ENCODE data around the gene FLG2. TPM values are rescaled to one million over a fixed set of nuclear protein-coding genes. Genes with fewer than 3 reads are reported as not detected.
A peak's percentile ranks its signal among the peaks of the same experiment; 100 is the strongest.

The FLG2 gene
- total and polyA plus RNA-seq, 8 donors, result 0.03 to 0.37 (median 0.15) TPM; not detected in 5

- DNase-seq, result no peak
- Histone ChIP-seq H3K36me3 (no peaks in the 10 kb centered on the region), H3K9me3 (peaks cover 0 to 8% (median 0%) of the 10 kb centered on the region in 4 donors), H3K27me3 (no peaks in the 10 kb centered on the region), H3K4me3 (no peak overlapping the region), H3K27ac (no peak overlapping the region), H3K4me1 (no peaks in the 10 kb centered on the region)
- 54 to 65% (median 57%) methylated on average over 3 of the region's 3 CpGs for WGBS, 5 donors
- intact Hi-C loops (cut with DNase I; ENCODE audit: low total_unique reads), result no loop called here
- TF ChIP-seq POLR2AphosphoS5 (IDR thresholded peaks at IDR 0.05), result no peak
- TF ChIP-seq POLR2A (IDR thresholded peaks at IDR 0.05), result no peak
- TF ChIP-seq, protein P1, sequence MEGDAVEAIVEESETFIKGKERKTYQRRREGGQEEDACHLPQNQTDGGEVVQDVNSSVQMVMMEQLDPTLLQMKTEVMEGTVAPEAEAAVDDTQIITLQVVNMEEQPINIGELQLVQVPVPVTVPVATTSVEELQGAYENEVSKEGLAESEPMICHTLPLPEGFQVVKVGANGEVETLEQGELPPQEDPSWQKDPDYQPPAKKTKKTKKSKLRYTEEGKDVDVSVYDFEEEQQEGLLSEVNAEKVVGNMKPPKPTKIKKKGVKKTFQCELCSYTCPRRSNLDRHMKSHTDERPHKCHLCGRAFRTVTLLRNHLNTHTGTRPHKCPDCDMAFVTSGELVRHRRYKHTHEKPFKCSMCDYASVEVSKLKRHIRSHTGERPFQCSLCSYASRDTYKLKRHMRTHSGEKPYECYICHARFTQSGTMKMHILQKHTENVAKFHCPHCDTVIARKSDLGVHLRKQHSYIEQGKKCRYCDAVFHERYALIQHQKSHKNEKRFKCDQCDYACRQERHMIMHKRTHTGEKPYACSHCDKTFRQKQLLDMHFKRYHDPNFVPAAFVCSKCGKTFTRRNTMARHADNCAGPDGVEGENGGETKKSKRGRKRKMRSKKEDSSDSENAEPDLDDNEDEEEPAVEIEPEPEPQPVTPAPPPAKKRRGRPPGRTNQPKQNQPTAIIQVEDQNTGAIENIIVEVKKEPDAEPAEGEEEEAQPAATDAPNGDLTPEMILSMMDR (IDR thresholded peaks at IDR 0.05), result no peak
- no peak for TF ChIP-seq EP300 (IDR thresholded peaks at IDR 0.05)
Observed at GRCh38 chr1:152374451-152374850, 14.6 kb upstream of the FLG2 start.

GRCh38 chr1:152372672-152373071 is 12.9 kb upstream of the FLG2 start:
- Histone ChIP-seq H3K36me3 (no peaks in the 10 kb centered on the region), H3K27ac (no peak overlapping the region), H3K4me1 (no peaks in the 10 kb centered on the region), H3K4me3 (no peak overlapping the region), H3K9me3 (peaks cover 0 to 21% (median 8%) of the 10 kb centered on the region in 4 donors), H3K27me3 (no peaks in the 10 kb centered on the region)
- no peak for DNase-seq
- intact Hi-C loops (cut with DNase I; ENCODE audit: low total_unique reads), result no loop called here
- TF ChIP-seq, protein P1 (IDR thresholded peaks at IDR 0.05), result no peak
- TF ChIP-seq POLR2A (IDR thresholded peaks at IDR 0.05), result no peak
- no peak for TF ChIP-seq POLR2AphosphoS5 (IDR thresholded peaks at IDR 0.05)
- no peak for TF ChIP-seq EP300 (IDR thresholded peaks at IDR 0.05)
- WGBS, 5 donors, result 15 to 43% (median 35%) methylated on average over 1 of the region's 1 CpG

- peak in 1 of 2 donors; percentile 2 for DNase-seq
- Histone ChIP-seq H3K36me3 (no peaks in the 10 kb centered on the region), H3K27me3 (peaks cover 0 to 5% (median 0%) of the 10 kb centered on the region in 3 donors), H3K9me3 (peaks cover 0 to 21% (median 10%) of the 10 kb centered on the region in 4 donors), H3K4me3 (no peak overlapping the region), H3K4me1 (no peaks in the 10 kb centered on the region), H3K27ac (no peak overlapping the region)
- WGBS, 5 donors, result 21 to 44% (median 34%) methylated on average over 1 of the region's 1 CpG
- no peak for TF ChIP-seq POLR2AphosphoS5 (IDR thresholded peaks at IDR 0.05)
- TF ChIP-seq POLR2A (IDR thresholded peaks at IDR 0.05), result no peak
- TF ChIP-seq, protein P1 (IDR thresholded peaks at IDR 0.05), result no peak
- no peak for TF ChIP-seq EP300 (IDR thresholded peaks at IDR 0.05)
- intact Hi-C loops (cut with DNase I; ENCODE audit: low total_unique reads), result no loop called here
Observed at GRCh38 chr1:152367436-152367835, 7.6 kb upstream of the FLG2 start.

- intact Hi-C loops (cut with DNase I; ENCODE audit: low total_unique reads), result no loop called here
- DNase-seq, result no peak
- Histone ChIP-seq H3K9me3 (no peaks in the 10 kb centered on the region), H3K27ac (no peak overlapping the region), H3K4me3 (no peak overlapping the region), H3K36me3 (no peaks in the 10 kb centered on the region), H3K4me1 (no peaks in the 10 kb centered on the region), H3K27me3 (no peaks in the 10 kb centered on the region)
- 7 to 89% (median 45%) methylated on average over 1 of the region's 1 CpG for WGBS, 5 donors
- no peak for TF ChIP-seq EP300 (IDR thresholded peaks at IDR 0.05)
- TF ChIP-seq, protein P1 (IDR thresholded peaks at IDR 0.05), result no peak
- no peak for TF ChIP-seq POLR2A (IDR thresholded peaks at IDR 0.05)
- TF ChIP-seq POLR2AphosphoS5 (IDR thresholded peaks at IDR 0.05), result no peak
Observed at GRCh38 chr1:152356736-152357135, 3.1 kb downstream of the FLG2 start.
